Activated CD4-positive, alpha-beta T cell treated with anti-CD3 and anti-CD28 coated beads, Interleukin-2, amount 10 ng/mL, durations not matched to agents 24 days and 14 days (primary cell): ENCODE data around the gene UBL4B. TPM values are rescaled to one million over a fixed set of nuclear protein-coding genes. Genes with fewer than 3 reads are reported as not detected.
A peak's percentile ranks its signal among the peaks of the same experiment; 100 is the strongest.

ENCODE experiments used
- DNase-seq: peaks from one replicate; pipeline ENCODE4 v3.0.0; 2022
- H3K27ac Mint-ChIP-seq: one replicate; pipeline ENCODE4 v1.8.0; 2022; ENCODE audit warnings: mild to moderate bottlenecking, mixed read lengths
- H3K27me3 Mint-ChIP-seq: one replicate; pipeline ENCODE4 v1.8.0; 2022; ENCODE audit warnings: mixed read lengths
- H3K36me3 Mint-ChIP-seq: one replicate; pipeline ENCODE4 v1.8.0; 2022; ENCODE audit warnings: low read depth, mild to moderate bottlenecking, mixed read lengths
- H3K4me1 Mint-ChIP-seq: one replicate; pipeline ENCODE4 v1.8.0; 2021; ENCODE audit warnings: mixed read lengths
- H3K4me3 Mint-ChIP-seq: one replicate; pipeline ENCODE4 v1.8.0; 2022; ENCODE audit warnings: mild to moderate bottlenecking, moderate library complexity, mixed read lengths
- H3K9me3 Mint-ChIP-seq: one replicate; pipeline ENCODE4 v1.8.0; 2021; ENCODE audit warnings: mixed read lengths
- intact Hi-C: fragments of 100-400 bp; cut with micrococcal nuclease; formaldehyde crosslinking; loops from one replicate; pipeline ENCODE4 v1.15.1; 2023
- total RNA-seq: library from RNA; stranded (reverse); gene quantifications from 2 replicates; pipeline ENCODE4 v1.2.3, GENCODE V29; 2022

Gene UBL4B, protein sequence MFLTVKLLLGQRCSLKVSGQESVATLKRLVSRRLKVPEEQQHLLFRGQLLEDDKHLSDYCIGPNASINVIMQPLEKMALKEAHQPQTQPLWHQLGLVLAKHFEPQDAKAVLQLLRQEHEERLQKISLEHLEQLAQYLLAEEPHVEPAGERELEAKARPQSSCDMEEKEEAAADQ
- not detected in 2 replicates for total RNA-seq

GRCh38 chr1:110112143-110112542 is at the start of gene UBL4B:
Gene UBL4B (plus strand): TSS chr1:110112443. CDS start chr1:110112535, 92 bp downstream.
- Mint-ChIP-seq H3K4me3 (no peak within 1 kb of the TSS), H3K36me3 (no peaks in the 10 kb centered on the region), H3K27me3 (peaks cover 22% of the 10 kb centered on the region), H3K27ac (no peak within 1 kb of the TSS), H3K9me3 (no peaks in the 10 kb centered on the region), H3K4me1 (no peaks in the 10 kb centered on the region)
- intact Hi-C loops: no loop called here
- DNase-seq: no peak

GRCh38 chr1:110062612-110063011 is 49.6 kb upstream of the UBL4B start:
- intact Hi-C loops: no loop called here
- Mint-ChIP-seq H3K27me3 (peaks cover 16% of the 10 kb centered on the region), H3K9me3 (no peaks in the 10 kb centered on the region), H3K36me3 (peaks cover 17% of the 10 kb centered on the region), H3K4me3 (no peak overlapping the region), H3K27ac (no peak overlapping the region), H3K4me1 (no peaks in the 10 kb centered on the region)
- no peak for DNase-seq

DNA sequence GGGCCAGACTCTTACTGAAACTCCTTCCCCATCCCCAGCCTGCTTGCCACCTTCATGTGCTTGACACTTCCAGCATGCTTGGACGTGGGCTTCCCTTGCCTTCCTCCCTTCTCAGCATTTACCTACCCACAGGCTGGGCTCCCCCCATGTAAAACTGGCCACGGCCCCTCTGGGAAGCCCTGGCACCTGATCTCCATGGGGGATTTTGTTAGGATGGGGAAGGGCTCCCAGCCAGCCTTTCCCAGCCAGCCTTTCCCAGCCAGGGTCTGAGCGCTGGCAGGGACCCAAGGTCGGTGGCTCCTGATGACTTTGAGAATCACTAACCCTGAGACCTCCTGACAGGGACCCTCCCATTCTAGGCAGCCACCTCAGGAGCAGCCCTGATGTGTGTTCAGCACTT is 48.5 kb upstream of the UBL4B start:
- Mint-ChIP-seq H3K9me3 (no peaks in the 10 kb centered on the region), H3K36me3 (peaks cover 14% of the 10 kb centered on the region)

GRCh38 chr1:110064576-110065337 is 47.5 kb upstream of the UBL4B start:
- peaks cover 32% of the 10 kb centered on the region for H3K27me3 Mint-ChIP-seq
- H3K36me3 Mint-ChIP-seq: peaks cover 14% of the 10 kb centered on the region
- H3K9me3 Mint-ChIP-seq: no peaks in the 10 kb centered on the region
- H3K4me1 Mint-ChIP-seq: peaks cover 8% of the 10 kb centered on the region
- no peak overlapping the region for H3K27ac Mint-ChIP-seq
- intact Hi-C loops: no loop called here
- H3K4me3 Mint-ChIP-seq: no peak overlapping the region
- no peak for DNase-seq

More for the DNA sequence above, 48.5 kb upstream of the UBL4B start:
- Mint-ChIP-seq H3K4me3 (no peak overlapping the region), H3K27me3 (peaks cover 26% of the 10 kb centered on the region), H3K27ac (no peak overlapping the region), H3K4me1 (peaks cover 8% of the 10 kb centered on the region)
- intact Hi-C loops: no loop called here
- no peak for DNase-seq

- Mint-ChIP-seq H3K4me1 (peaks cover 8% of the 10 kb centered on the region), H3K4me3 (no peak overlapping the region), H3K36me3 (peaks cover 9% of the 10 kb centered on the region), H3K27me3 (peaks cover 36% of the 10 kb centered on the region), H3K27ac (no peak overlapping the region), H3K9me3 (no peaks in the 10 kb centered on the region)
- no peak for DNase-seq
- intact Hi-C loops: no loop called here
Observed at GRCh38 chr1:110065841-110066240, 46.4 kb upstream of the UBL4B start.

GRCh38 chr1:110067479-110067892 is 44.8 kb upstream of the UBL4B start:
- no peak for DNase-seq
- no peak overlapping the region for H3K4me3 Mint-ChIP-seq
- H3K9me3 Mint-ChIP-seq: no peaks in the 10 kb centered on the region
- peaks cover 53% of the 10 kb centered on the region for H3K27me3 Mint-ChIP-seq
- H3K36me3 Mint-ChIP-seq: peaks cover 2% of the 10 kb centered on the region
- H3K4me1 Mint-ChIP-seq: peaks cover 8% of the 10 kb centered on the region
- no peak overlapping the region for H3K27ac Mint-ChIP-seq
- intact Hi-C loops: no loop called here

- intact Hi-C loops: loop anchor here (2.0 kb wide), 1 partner anchor 15 kb away; no protein-coding TSS in a partner anchor
- Mint-ChIP-seq H3K27me3 (peaks cover 58% of the 10 kb centered on the region), H3K9me3 (no peaks in the 10 kb centered on the region), H3K36me3 (peaks cover 2% of the 10 kb centered on the region), H3K4me3 (peak overlapping the region; percentile 62), H3K4me1 (peaks cover 8% of the 10 kb centered on the region), H3K27ac (peak overlapping the region; percentile 64)
- peak; percentile 66 for DNase-seq
Observed at GRCh38 chr1:110067893-110068645, 44.2 kb upstream of the UBL4B start.

- H3K36me3 Mint-ChIP-seq: peaks cover 2% of the 10 kb centered on the region
- H3K4me3 Mint-ChIP-seq: peak overlapping the region; percentile 62
- peaks cover 8% of the 10 kb centered on the region for H3K4me1 Mint-ChIP-seq
- H3K9me3 Mint-ChIP-seq: no peaks in the 10 kb centered on the region
- H3K27ac Mint-ChIP-seq: peak overlapping the region; percentile 64
- intact Hi-C loops: loop anchor here (2.0 kb wide), 1 partner anchor 14 kb away; no protein-coding TSS in a partner anchor
- peaks cover 64% of the 10 kb centered on the region for H3K27me3 Mint-ChIP-seq
- peak; percentile 77 for DNase-seq
Observed at GRCh38 chr1:110068646-110069403, 43.4 kb upstream of the UBL4B start.

DNA sequence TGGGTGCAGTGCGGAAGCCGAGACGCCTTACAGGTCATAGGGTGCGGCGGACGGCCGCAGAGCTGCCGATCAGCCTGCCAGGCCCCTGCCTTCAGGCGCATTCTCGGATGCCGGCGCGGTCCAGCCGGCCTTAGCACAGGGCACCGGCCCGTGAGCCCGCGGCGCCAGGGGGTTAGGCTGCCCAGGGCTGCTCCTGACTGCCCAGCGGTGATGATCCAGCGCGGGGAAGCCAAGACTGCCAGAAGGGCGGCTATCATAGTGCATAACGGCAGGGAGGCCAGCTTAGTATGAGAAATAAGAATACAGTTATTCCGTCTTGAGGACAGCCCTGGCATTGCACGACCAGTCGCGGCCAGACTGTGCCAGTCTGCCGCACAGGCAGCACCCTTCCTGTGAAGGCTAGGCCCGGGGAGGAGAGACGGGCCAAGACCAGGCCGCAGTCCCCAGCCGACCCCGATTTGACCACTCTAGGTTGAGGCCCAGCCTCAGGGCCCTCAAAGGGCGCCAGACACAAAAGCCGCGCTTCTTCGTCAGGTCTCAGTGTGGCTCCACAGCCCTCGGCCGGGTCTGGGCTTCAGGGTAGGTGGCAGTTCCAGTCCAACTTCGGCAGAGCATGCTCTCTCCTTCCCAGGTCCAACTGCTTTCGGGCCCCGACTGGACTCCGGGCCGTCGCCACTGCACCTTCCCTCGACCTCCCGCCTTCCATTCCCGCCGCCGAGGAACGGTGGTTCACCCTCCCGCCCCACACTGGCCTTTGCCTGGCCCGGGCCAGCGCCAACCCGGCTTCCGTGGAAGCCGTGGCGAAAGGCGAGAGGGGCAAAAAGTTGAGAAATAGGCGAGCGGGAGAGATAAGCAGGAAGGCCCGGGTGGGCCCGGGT is 42.6 kb upstream of the UBL4B start:
- no peak overlapping the region for H3K4me3 Mint-ChIP-seq
- peak; percentile 61 for DNase-seq
- intact Hi-C loops: loop anchor here (2.0 kb wide), 1 partner anchor 13 kb away; no protein-coding TSS in a partner anchor
- no peaks in the 10 kb centered on the region for H3K9me3 Mint-ChIP-seq
- peaks cover 72% of the 10 kb centered on the region for H3K27me3 Mint-ChIP-seq
- H3K36me3 Mint-ChIP-seq: peaks cover 2% of the 10 kb centered on the region
- no peak overlapping the region for H3K27ac Mint-ChIP-seq
- peaks cover 8% of the 10 kb centered on the region for H3K4me1 Mint-ChIP-seq

DNA sequence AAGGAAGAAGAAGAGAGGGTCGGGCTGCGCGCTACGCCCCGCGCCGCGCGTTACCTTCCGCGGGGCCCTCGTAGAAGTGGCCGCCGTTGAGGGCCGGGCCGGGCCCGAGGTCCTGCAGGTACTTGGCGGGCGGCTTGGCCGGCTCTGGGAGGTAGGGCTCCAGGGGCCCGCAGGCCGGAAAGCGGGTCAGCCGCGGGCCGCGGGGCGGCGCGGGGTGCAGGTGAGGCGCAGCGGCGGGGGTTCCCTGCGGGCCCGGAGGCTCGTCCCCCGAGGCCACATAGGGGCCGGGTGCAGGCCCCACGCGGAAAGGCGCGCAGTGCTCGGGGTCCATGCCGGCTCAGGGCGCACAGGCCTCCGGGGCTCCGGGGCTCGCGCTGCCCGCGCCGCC is 42.0 kb upstream of the UBL4B start:
- no peak overlapping the region for H3K4me3 Mint-ChIP-seq
- no peaks in the 10 kb centered on the region for H3K9me3 Mint-ChIP-seq
- H3K27ac Mint-ChIP-seq: no peak overlapping the region

DNA sequence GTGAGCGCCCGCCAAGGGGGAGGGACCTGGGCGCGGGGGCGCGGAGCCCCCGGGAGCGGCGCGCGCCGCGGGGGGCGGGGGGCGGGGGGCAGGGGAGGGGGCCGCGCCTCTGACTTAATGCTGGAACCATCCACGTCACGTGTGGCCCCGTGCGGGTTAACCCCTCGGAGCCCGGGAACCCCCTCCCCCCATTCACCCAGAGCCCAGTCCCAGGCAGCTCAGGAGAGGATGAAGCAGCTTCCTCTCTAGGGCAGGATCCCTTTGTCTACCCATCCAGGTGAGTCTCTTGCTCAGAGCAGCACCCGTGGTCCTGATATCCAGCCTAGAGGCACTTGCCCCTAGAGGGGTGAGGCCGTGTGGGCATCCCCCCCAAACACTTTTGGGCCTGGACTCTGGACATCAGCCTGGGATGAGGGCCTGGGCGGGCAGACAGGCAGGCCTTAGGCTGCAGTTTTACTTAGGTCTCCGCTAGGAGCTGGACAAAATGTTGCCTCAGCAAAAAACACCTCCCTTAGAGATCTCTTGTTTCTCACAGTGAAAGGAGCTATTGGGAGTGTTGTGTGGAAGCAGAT is 41.5 kb upstream of the UBL4B start, which contains the start of gene ALX3:
ALX3 (minus strand) TSS at position 2 of the 572 bp plus-strand sequence. CDS start 60 bp downstream, outside the sequence.
- Mint-ChIP-seq H3K27ac (no peak within 1 kb of the TSS), H3K27me3 (peaks cover 81% of the 10 kb centered on the region), H3K36me3 (peaks cover 2% of the 10 kb centered on the region), H3K4me1 (peaks cover 8% of the 10 kb centered on the region), H3K4me3 (no peak within 1 kb of the TSS), H3K9me3 (no peaks in the 10 kb centered on the region)
- no peak for DNase-seq
- intact Hi-C loops: no loop called here

More for the DNA sequence above, 42.0 kb upstream of the UBL4B start:
- Mint-ChIP-seq H3K4me1 (peaks cover 8% of the 10 kb centered on the region), H3K36me3 (peaks cover 2% of the 10 kb centered on the region), H3K27me3 (peaks cover 77% of the 10 kb centered on the region)
- DNase-seq: no peak
- intact Hi-C loops: no loop called here

DNA sequence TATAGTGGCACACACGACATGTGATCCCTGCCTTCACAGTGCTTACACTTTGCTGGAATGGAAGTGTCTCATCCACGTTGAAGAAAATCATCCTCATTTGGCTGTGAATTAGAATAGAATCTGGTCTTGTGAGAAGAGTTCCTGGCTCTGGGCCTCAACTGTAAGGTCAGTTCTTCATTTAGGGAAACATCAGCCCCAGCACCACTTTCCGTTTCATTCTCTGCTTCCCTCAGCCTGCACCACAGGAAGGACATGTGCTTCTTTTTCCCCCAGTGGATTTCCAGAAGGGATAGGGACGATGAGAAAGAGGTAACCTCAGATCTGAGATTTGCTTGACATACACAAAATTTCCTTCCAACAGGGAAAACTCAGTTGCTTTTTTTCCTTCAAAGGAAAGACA is 38.1 kb upstream of the UBL4B start:
- Mint-ChIP-seq H3K36me3 (no peaks in the 10 kb centered on the region), H3K9me3 (no peaks in the 10 kb centered on the region), H3K27ac (no peak overlapping the region), H3K4me1 (no peaks in the 10 kb centered on the region), H3K27me3 (peaks cover 68% of the 10 kb centered on the region), H3K4me3 (no peak overlapping the region)
- intact Hi-C loops: no loop called here
- DNase-seq: no peak
